B cell (primary cell): Measurements from ENCODE around the gene HDDC3. TPM values are rescaled to one million over a fixed set of nuclear protein-coding genes. Genes with fewer than 3 reads are reported as not detected.

Experiments
- ATAC-seq: fragments of 200-7000 bp; cut with Tn5 transposase; one replicate; pipeline ENCODE4 v1.10.0; 2021; ENCODE audit warnings: low read depth, mild to moderate bottlenecking, moderate number of reproducible peaks, moderate library complexity
- CTCF ChIA-PET: fragments of 350-600 bp; sonication (Branson Sonifier 250); formaldehyde crosslinking; loops from one replicate; lab custom pipeline; 2021; ENCODE audit warnings: antibody characterized with exemption, inconsistent platforms; lab: Charles Lee
- POLR2A ChIA-PET: fragments of 350-600 bp; sonication (Branson Sonifier 250); formaldehyde crosslinking; loops from one replicate; lab custom pipeline; 2021; ENCODE audit warnings: antibody characterized with exemption; lab: Charles Lee
- DNase-seq: peaks from one replicate; pipeline ENCODE4 v3.0.0; 2013
- H2AFZ ChIP-seq: 2 replicates; pipeline ENCODE4 v1.6.1; 2012; ENCODE audit warnings: mild to moderate bottlenecking, low read depth, low read length; ENCODE audit not compliant: insufficient read depth, poor library complexity, severe bottlenecking
- H3K27ac ChIP-seq, 2 donors: 1 replicate in 1 of 2; 2 replicates in 1 of 2; pipeline ENCODE4 v1.5.1; 2012 to 2013; ENCODE audit warnings: low read length in 2 of 2, mild to moderate bottlenecking in 2 of 2, moderate library complexity in 1 of 2
- H3K27me3 ChIP-seq, 4 experiments: fragments of 200-600 bp in 1 of 4; sonication (generic) in 1 of 4; replicated peaks in 1 of 4; 1 replicate in 2 of 4; 2 replicates in 2 of 4; pipeline versions ENCODE4 v1.6.1 to v1.7.0; 2013 to 2016; ENCODE audit warnings: low read length in 3 of 4, mild to moderate bottlenecking in 2 of 4, mixed read lengths in 1 of 4, moderate library complexity in 1 of 4; ENCODE audit not compliant: insufficient read depth in 4 of 4, control insufficient read depth in 3 of 4; ENCODE audit errors: control extremely low read depth in 1 of 4
- H3K36me3 ChIP-seq, 2 experiments: replicated peaks in 1 of 2; 1 replicate in 1 of 2; 2 replicates in 1 of 2; pipeline versions ENCODE4 v1.6.1 to v1.7.1; 2013; ENCODE audit warnings: low read length in 1 of 2; ENCODE audit not compliant: insufficient read depth in 2 of 2, control insufficient read depth in 1 of 2; ENCODE audit errors: control extremely low read depth in 1 of 2, extremely low read depth in 1 of 2
- H3K4me1 ChIP-seq, 2 donors: fragments of 200-600 bp in 1 of 2; sonication (generic) in 1 of 2; 1 replicate in 1 of 2; 2 replicates in 1 of 2; pipeline versions ENCODE4 v1.5.1 to v1.6.1; 2013 to 2017; ENCODE audit warnings: low read length in 2 of 2; ENCODE audit not compliant: control insufficient read depth in 2 of 2, insufficient read depth in 2 of 2
- H3K4me2 ChIP-seq: replicated peaks from 2 replicates; pipeline ENCODE3; 2012; ENCODE audit warnings: mild to moderate bottlenecking, low read depth, low read length; ENCODE audit not compliant: poor library complexity, severe bottlenecking
- H3K4me3 ChIP-seq, 5 experiments: fragments of 200-600 bp in 1 of 5; sonication (generic) in 1 of 5; 1 replicate in 3 of 5; 2 replicates in 2 of 5; pipeline versions ENCODE4 v1.5.1 to v1.7.0; 2011 to 2016; ENCODE audit warnings: low read length in 4 of 5, mild to moderate bottlenecking in 4 of 5, low read depth in 2 of 5, control low read depth in 1 of 5, moderate library complexity in 1 of 5; ENCODE audit not compliant: insufficient read depth in 1 of 5; ENCODE audit errors: control extremely low read depth in 1 of 5, extremely low read depth in 1 of 5
- H3K79me2 ChIP-seq: fragments of 200-600 bp; sonication (generic); one replicate; pipeline ENCODE4 v1.6.0; 2016; ENCODE audit warnings: low read length; ENCODE audit not compliant: control insufficient read depth, insufficient read depth
- H3K9ac ChIP-seq: fragments of 200-600 bp; sonication (generic); 2 replicates; pipeline ENCODE4 v1.6.1; 2017; ENCODE audit warnings: mild to moderate bottlenecking, low read length, moderate library complexity
- H3K9me3 ChIP-seq, 3 donors: one replicate each; pipeline versions ENCODE4 v1.6.1 to v1.7.1; 2013; ENCODE audit warnings: low read length in 2 of 3; ENCODE audit not compliant: control insufficient read depth in 2 of 3, insufficient read depth in 1 of 3; ENCODE audit errors: control extremely low read depth in 1 of 3
- H4K20me1 ChIP-seq: 2 replicates; pipeline ENCODE4 v1.6.0; 2012; ENCODE audit warnings: mild to moderate bottlenecking, low read length; ENCODE audit not compliant: insufficient read depth, control insufficient read depth, poor library complexity, severe bottlenecking
- H3K27ac Mint-ChIP-seq: one replicate; pipeline ENCODE4 v1.8.0; 2021; ENCODE audit warnings: mixed read lengths
- H3K27me3 Mint-ChIP-seq: one replicate; pipeline ENCODE4 v1.8.0; 2021; ENCODE audit warnings: mixed read lengths
- H3K4me1 Mint-ChIP-seq: one replicate; pipeline ENCODE4 v1.8.0; 2021; ENCODE audit warnings: mixed read lengths
- H3K4me3 Mint-ChIP-seq: one replicate; pipeline ENCODE4 v1.8.0; 2021; ENCODE audit warnings: mixed read lengths
- H3K9me3 Mint-ChIP-seq: one replicate; pipeline ENCODE4 v1.8.0; 2022; ENCODE audit warnings: mixed read lengths; ENCODE audit not compliant: insufficient read depth
- EZH2 ChIP-seq: IDR thresholded peaks from 2 replicates; pipeline ENCODE4 v1.6.1; 2012; ENCODE audit warnings: borderline replicate concordance, low read depth, mild to moderate bottlenecking, moderate library complexity, low read length; ENCODE audit not compliant: insufficient read depth, poor library complexity, severe bottlenecking
- WGBS: methylation state at CpG from one replicate; pipeline ENCODE4 v1.1.5; 2013; ENCODE audit warnings: missing lambda C conversion rate; ENCODE audit not compliant: insufficient coverage; 5-methylcytosine and 5-hydroxymethylcytosine counted together
- intact Hi-C: fragments of 100-400 bp; cut with micrococcal nuclease; formaldehyde crosslinking; loops from one replicate; pipeline ENCODE4 v1.10.0; 2022
- polyA plus RNA-seq: library from polyadenylated mRNA; depleted of rRNA; stranded (reverse); fragments of >200 nt; gene quantifications from 2 replicates; pipeline ENCODE4 v1.2.3, GENCODE V29; 2012
- total RNA-seq, 2 donors: library from RNA; stranded (reverse); fragments of 120-200 nt in 1 of 2; gene quantifications; 1 replicate in 1 of 2; 2 replicates in 1 of 2; pipeline versions ENCODE4 v1.2.3 to v1.2.4, GENCODE V29; 2013 to 2022
- TF ChIP-seq, protein P1 (sequence below): fragments of 200-600 bp; IDR thresholded peaks from one replicate; pipeline ENCODE4 v1.8.0; 2022; ENCODE audit warnings: antibody characterized with exemption, mild to moderate bottlenecking

HDDC3 gene
- total and polyA plus RNA-seq, 2 donors (not counting 1 experiment from before 2014, with no cell fraction given): 23.9 to 26.8 TPM

DNA sequence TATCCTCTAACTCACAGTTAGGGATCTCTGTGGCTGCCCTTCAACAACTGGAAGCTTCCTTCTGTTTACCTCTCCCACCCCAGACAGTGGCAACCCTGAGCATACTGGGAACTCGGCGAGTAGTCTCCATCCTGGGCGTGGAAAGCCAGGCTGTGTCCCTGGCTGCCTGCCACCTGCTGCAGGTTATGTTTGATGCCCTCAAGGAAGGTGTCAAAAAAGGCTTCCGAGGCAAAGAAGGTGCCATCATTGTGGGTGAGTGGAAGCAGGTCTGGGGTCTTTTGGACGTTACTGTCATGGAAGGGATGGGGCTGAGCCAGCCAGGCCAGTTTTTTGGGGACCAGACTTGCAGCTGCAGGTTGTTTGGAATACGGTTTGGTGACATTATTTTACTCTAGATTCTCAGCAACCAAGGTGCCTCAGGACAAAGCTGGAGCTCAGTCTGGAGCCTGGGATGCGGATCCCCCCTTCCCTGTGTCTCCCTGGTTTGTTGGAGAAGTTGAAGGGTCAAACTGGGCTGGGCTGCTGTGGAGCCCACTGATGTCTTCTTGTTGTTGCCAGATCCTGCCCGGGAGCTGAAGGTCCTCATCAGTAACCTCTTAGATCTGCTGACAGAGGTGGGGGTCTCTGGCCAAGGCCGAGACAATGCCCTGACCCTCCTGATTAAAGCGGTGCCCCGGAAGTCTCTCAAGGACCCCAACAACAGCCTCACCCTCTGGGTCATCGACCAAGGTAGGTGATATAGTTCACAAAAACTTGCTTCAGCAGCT is 10.2 kb upstream of the HDDC3 start:
- ChIA-PET CTCF (interaction anchor here (0.6 to 2.5 kb wide), 4 partner anchors 9 to 1042 kb away, joined by 3 to 15 read pairs (median 4); partner anchors contain the start of gene HDDC3), POLR2A (no interaction called here)
- no peaks in the 10 kb centered on the region for H3K4me1 Mint-ChIP-seq
- H3K4me3 Mint-ChIP-seq: no peak overlapping the region
- Histone ChIP-seq H3K27ac (no peak overlapping the region), H3K9me3 (no peaks in the 10 kb centered on the region), H3K36me3 (peaks cover 3 to 84% of the 10 kb centered on the region in 2 experiments), H3K4me2 (no peak overlapping the region), H3K4me1 (no peaks in the 10 kb centered on the region), H3K4me3 (no peak overlapping the region), H3K27me3 (no peaks in the 10 kb centered on the region), H4K20me1 (peaks cover 6% of the 10 kb centered on the region), H2AFZ (no peak overlapping the region), H3K79me2 (peaks cover 4% of the 10 kb centered on the region), H3K9ac (no peak overlapping the region)
- H3K27ac Mint-ChIP-seq: no peak overlapping the region
- H3K9me3 Mint-ChIP-seq: no peaks in the 10 kb centered on the region
- no peaks in the 10 kb centered on the region for H3K27me3 Mint-ChIP-seq
- no peak for DNase-seq
- ATAC-seq: no peak
- TF ChIP-seq, protein P1, sequence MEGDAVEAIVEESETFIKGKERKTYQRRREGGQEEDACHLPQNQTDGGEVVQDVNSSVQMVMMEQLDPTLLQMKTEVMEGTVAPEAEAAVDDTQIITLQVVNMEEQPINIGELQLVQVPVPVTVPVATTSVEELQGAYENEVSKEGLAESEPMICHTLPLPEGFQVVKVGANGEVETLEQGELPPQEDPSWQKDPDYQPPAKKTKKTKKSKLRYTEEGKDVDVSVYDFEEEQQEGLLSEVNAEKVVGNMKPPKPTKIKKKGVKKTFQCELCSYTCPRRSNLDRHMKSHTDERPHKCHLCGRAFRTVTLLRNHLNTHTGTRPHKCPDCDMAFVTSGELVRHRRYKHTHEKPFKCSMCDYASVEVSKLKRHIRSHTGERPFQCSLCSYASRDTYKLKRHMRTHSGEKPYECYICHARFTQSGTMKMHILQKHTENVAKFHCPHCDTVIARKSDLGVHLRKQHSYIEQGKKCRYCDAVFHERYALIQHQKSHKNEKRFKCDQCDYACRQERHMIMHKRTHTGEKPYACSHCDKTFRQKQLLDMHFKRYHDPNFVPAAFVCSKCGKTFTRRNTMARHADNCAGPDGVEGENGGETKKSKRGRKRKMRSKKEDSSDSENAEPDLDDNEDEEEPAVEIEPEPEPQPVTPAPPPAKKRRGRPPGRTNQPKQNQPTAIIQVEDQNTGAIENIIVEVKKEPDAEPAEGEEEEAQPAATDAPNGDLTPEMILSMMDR: no peak
- no peak for TF ChIP-seq EZH2
- intact Hi-C loops: no loop called here
- 94% methylated on average over 8 of the region's 12 CpGs for WGBS

DNA sequence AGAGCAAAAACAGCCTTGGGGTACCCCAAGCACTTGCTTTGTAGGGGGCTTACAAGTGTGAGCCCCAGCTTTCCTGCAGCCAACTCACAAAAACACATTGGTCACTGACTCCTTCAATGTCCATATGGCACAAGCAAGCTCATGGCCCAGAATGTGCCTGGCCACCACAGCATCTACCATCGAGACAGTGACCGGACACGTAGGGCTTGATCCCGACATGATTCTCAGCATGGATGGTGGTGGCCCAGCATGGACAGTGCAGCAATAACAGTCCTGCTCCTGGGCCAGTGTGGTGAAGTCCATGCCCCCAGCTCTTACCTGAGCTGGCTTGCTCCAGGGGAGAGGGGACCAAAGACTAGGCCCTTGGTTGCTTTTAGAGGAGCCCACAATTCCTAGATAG is 8.7 kb upstream of the HDDC3 start:
- H3K4me2 ChIP-seq: no peak overlapping the region
- ChIA-PET POLR2A (interaction anchor here (0.6 to 1.2 kb wide), 2 partner anchors 15 to 36 kb away, joined by 3 to 9 read pairs; no protein-coding TSS in a partner anchor), CTCF (interaction anchor here (1.0 to 1.4 kb wide), 3 partner anchors 9 to 16 kb away, joined by 3 to 5 read pairs (median 3); partner anchors contain the start of gene HDDC3)
- H2AFZ ChIP-seq: no peak overlapping the region
- no peak for TF ChIP-seq EZH2
- TF ChIP-seq, protein P1: no peak
- WGBS: 96% methylated on average over 4 of the region's 4 CpGs
- no peak overlapping the region for H3K27ac Mint-ChIP-seq
- no peaks in the 10 kb centered on the region for H3K27me3 ChIP-seq
- H3K9me3 Mint-ChIP-seq: no peaks in the 10 kb centered on the region
- peaks cover 4 to 6% of the 10 kb centered on the region in 2 donors for H3K4me1 ChIP-seq
- H3K27me3 Mint-ChIP-seq: no peaks in the 10 kb centered on the region
- peaks cover 10% of the 10 kb centered on the region for H4K20me1 ChIP-seq
- H3K9ac ChIP-seq: no peak overlapping the region
- peaks cover 9% of the 10 kb centered on the region for H3K79me2 ChIP-seq
- H3K27ac ChIP-seq: no peak overlapping the region
- H3K4me3 ChIP-seq: no peak overlapping the region
- peaks cover 9% of the 10 kb centered on the region for H3K4me1 Mint-ChIP-seq
- no peak for DNase-seq
- H3K4me3 Mint-ChIP-seq: no peak overlapping the region
- ATAC-seq: no peak
- no peaks in the 10 kb centered on the region for H3K9me3 ChIP-seq
- peaks cover 3 to 73% of the 10 kb centered on the region in 2 experiments for H3K36me3 ChIP-seq
- intact Hi-C loops: no loop called here
